AG04450 (cell line): ENCODE measurements around the gene RNF148. TPM values are rescaled to one million over a fixed set of nuclear protein-coding genes. Genes with fewer than 3 reads are reported as not detected.
"Not testable (repeated sequence)": the region's sequence is repeated elsewhere in the genome, so short reads cannot be mapped to it uniquely, and the experiment has no call there.

ENCODE experiments used
- CTCF ChIA-PET: fragments of 300-600, 350-600 bp; formaldehyde crosslinking; extraction: SDS; loops from one replicate; lab custom pipeline; 2022; ENCODE audit warnings: antibody characterized with exemption, inconsistent platforms; lab: Charles Lee
- POLR2A ChIA-PET: fragments of 350-600 bp; formaldehyde crosslinking; extraction: SDS; loops from one replicate; lab custom pipeline; 2021; ENCODE audit warnings: antibody characterized with exemption, inconsistent platforms; lab: Yijun Ruan, JAX
- DNase-seq: peaks from one replicate; pipeline ENCODE4 v3.0.0-alpha.2; 2011; ENCODE audit warnings: low read depth, low spot score
- H3K27ac ChIP-seq: one replicate; pipeline ENCODE4 v1.5.1; 2012; ENCODE audit warnings: low read depth, low read length, control low read depth
- H3K27me3 ChIP-seq: one replicate; pipeline ENCODE4 v1.6.0; 2012; ENCODE audit warnings: low read length; ENCODE audit not compliant: control insufficient read depth, insufficient read depth
- H3K4me3 ChIP-seq: 2 replicates; pipeline ENCODE4 v1.5.1; 2011; ENCODE audit warnings: mild to moderate bottlenecking, low read depth, low read length, control low read depth
- H3K9me3 ChIP-seq: 2 replicates; pipeline ENCODE4 v1.5.1; 2012; ENCODE audit warnings: low read length; ENCODE audit not compliant: control insufficient read depth, insufficient read depth
- CTCF ChIP-seq: IDR thresholded peaks from 2 replicates; pipeline ENCODE4 v1.5.1; 2011; ENCODE audit warnings: low read depth, low read length, control low read depth, inconsistent platforms
- polyA plus RNA-seq: library from polyadenylated mRNA; depleted of rRNA; stranded (reverse); fragments of >200 nt; gene quantifications from 2 replicates; pipeline ENCODE4 v1.2.3, GENCODE V29; 2011

RNF148 gene
- polyA plus RNA-seq, 1 experiment: not detected

- Histone ChIP-seq H3K27me3 (no peaks in the 10 kb centered on the region), H3K9me3 (peaks cover 11% of the 10 kb centered on the region), H3K27ac (no peak overlapping the region), H3K4me3 (no peak overlapping the region)
- POLR2A ChIA-PET: no interaction called here
- DNase-seq: no peak
- no peak for TF ChIP-seq CTCF
- CTCF ChIA-PET: no interaction called here
Measured at GRCh38 chr7:122684504-122684903, 18.2 kb downstream of the RNF148 start.

GRCh38 chr7:122682815-122683550 is 19.7 kb downstream of the RNF148 start:
- DNase-seq: no peak
- POLR2A ChIA-PET: no interaction called here

GRCh38 chr7:122681186-122681585 is 21.5 kb downstream of the RNF148 start:
- POLR2A ChIA-PET, H3K4me3 ChIP-seq, H3K27me3 ChIP-seq, H3K27ac ChIP-seq, DNase-seq, H3K9me3 ChIP-seq, CTCF ChIA-PET: not testable (repeated sequence)

More at GRCh38 chr7:122682815-122683550, 19.7 kb downstream of the RNF148 start:
- TF ChIP-seq CTCF: no peak
- Histone ChIP-seq H3K9me3 (peaks cover 4% of the 10 kb centered on the region; the same call in 1 of the 2 replicates), H3K27ac (no peak overlapping the region), H3K27me3 (no peaks in the 10 kb centered on the region), H3K4me3 (no peak overlapping the region)
- CTCF ChIA-PET: no interaction called here

- H3K4me3 ChIP-seq: no peak overlapping the region
- DNase-seq: no peak
- H3K9me3 ChIP-seq: no peaks in the 10 kb centered on the region; the same call in 1 of the 2 replicates
- H3K27ac ChIP-seq: no peak overlapping the region
- POLR2A ChIA-PET: no interaction called here
- CTCF ChIA-PET: no interaction called here
- no peaks in the 10 kb centered on the region for H3K27me3 ChIP-seq
- TF ChIP-seq CTCF: no peak
Measured at GRCh38 chr7:122679813-122680212, 22.9 kb downstream of the RNF148 start.

GRCh38 chr7:122679269-122679709 is 23.4 kb downstream of the RNF148 start:
- DNase-seq, H3K27ac ChIP-seq, H3K27me3 ChIP-seq, H3K4me3 ChIP-seq, H3K9me3 ChIP-seq, POLR2A ChIA-PET, CTCF ChIA-PET: not testable (repeated sequence)

- DNase-seq: no peak
- Histone ChIP-seq H3K27ac (no peak overlapping the region), H3K9me3 (peaks cover 9% of the 10 kb centered on the region), H3K4me3 (no peak overlapping the region), H3K27me3 (no peaks in the 10 kb centered on the region)
- TF ChIP-seq CTCF: no peak
- ChIA-PET POLR2A (no interaction called here), CTCF (no interaction called here)
Measured at GRCh38 chr7:122677149-122677548, 25.6 kb downstream of the RNF148 start.
